Activated naive CD4-positive, alpha-beta T cell treated with anti-CD3 and anti-CD28 coated beads for 36 hours (primary cell): ENCODE results near the gene SMIM22. TPM values are rescaled to one million over a fixed set of nuclear protein-coding genes. Genes with fewer than 3 reads are reported as not detected.

Experiments used
- CTCF ChIA-PET: fragments of 350-600 bp; sonication (Branson Sonifier 250); formaldehyde crosslinking; loops from one replicate; lab custom pipeline; 2021; ENCODE audit warnings: antibody characterized with exemption; lab: Charles Lee
- DNase-seq: peaks from one replicate; pipeline ENCODE4 v3.0.0-alpha.2; 2020
- H3K27ac Mint-ChIP-seq: one replicate; pipeline ENCODE4 v1.8.0; 2021; ENCODE audit warnings: mild to moderate bottlenecking, mixed read lengths
- H3K27me3 Mint-ChIP-seq: one replicate; pipeline ENCODE4 v1.8.0; 2021; ENCODE audit warnings: low read depth, mixed read lengths
- H3K36me3 Mint-ChIP-seq: one replicate; pipeline ENCODE4 v1.8.0; 2021; ENCODE audit warnings: low read depth, mixed read lengths
- H3K4me1 Mint-ChIP-seq: one replicate; pipeline ENCODE4 v1.8.0; 2021; ENCODE audit warnings: low read depth, mixed read lengths
- H3K4me3 Mint-ChIP-seq: one replicate; pipeline ENCODE4 v1.8.0; 2021; ENCODE audit warnings: mild to moderate bottlenecking, moderate library complexity, mixed read lengths
- H3K9me3 Mint-ChIP-seq: one replicate; pipeline ENCODE4 v1.8.0; 2021; ENCODE audit warnings: mixed read lengths
- intact Hi-C: fragments of 100-400 bp; cut with micrococcal nuclease; formaldehyde crosslinking; loops from one replicate; pipeline ENCODE4 v1.15.1; 2023
- total RNA-seq, 2 experiments: library from RNA; stranded (reverse); gene quantifications; one replicate each; pipeline ENCODE4 v1.2.3, GENCODE V29; 2021

Gene SMIM22
- total RNA-seq, 2 experiments from 2014 or later: not detected

DNA sequence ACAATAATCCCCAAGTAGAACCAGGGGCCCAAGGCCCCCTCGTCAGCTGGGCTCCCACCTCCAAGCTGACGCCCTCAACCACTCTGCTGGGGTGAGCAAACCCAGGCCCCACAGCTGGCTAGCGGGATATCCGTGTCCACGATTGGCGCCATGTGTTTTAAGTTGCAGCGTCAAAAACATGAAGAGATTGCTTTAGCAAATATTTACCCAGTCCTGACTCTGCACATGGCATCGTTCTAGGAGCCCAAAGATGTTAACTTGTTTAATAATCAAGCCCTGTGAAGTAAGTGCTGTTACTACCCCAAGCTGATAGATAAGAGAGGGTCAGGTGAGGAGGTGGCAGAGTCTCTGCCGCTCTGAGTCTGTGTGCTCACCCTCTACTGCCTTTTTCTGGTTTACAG is 6.7 kb upstream of the SMIM22 start:
- H3K4me3 Mint-ChIP-seq: no peak overlapping the region
- no peaks in the 10 kb centered on the region for H3K27me3 Mint-ChIP-seq
- H3K4me1 Mint-ChIP-seq: no peaks in the 10 kb centered on the region
- no peak for DNase-seq
- no peaks in the 10 kb centered on the region for H3K9me3 Mint-ChIP-seq
- CTCF ChIA-PET: interaction anchor here (0.6 kb wide), 2 partner anchors 61 to 96 kb away, joined by 3 read pairs; no protein-coding TSS in a partner anchor
- intact Hi-C loops: no loop called here
- no peaks in the 10 kb centered on the region for H3K36me3 Mint-ChIP-seq
- H3K27ac Mint-ChIP-seq: no peak overlapping the region

DNA sequence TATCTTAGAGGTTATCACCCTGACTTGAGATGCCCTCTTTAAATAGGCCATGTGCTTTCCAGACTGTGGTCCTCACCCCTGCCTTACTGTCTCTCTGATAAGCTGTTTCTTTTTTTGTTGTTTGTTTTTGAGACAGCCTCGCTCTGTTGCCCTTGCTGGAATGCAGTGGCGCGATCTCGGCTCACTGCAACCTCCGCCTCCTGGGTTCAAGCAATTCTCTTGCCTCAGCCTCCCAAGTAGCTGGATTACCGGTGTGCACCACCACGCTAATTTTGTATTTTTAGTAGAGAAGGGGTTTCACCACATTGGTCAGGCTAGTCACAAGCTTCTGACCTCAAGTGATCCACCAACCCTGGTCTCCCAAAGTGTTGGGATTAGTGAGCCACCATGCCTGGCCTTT is 6.3 kb upstream of the SMIM22 start:
- Mint-ChIP-seq H3K27ac (no peak overlapping the region), H3K4me1 (no peaks in the 10 kb centered on the region), H3K9me3 (no peaks in the 10 kb centered on the region), H3K4me3 (no peak overlapping the region), H3K27me3 (no peaks in the 10 kb centered on the region), H3K36me3 (no peaks in the 10 kb centered on the region)
- intact Hi-C loops: no loop called here
- CTCF ChIA-PET: interaction anchor here (0.6 kb wide), 2 partner anchors 60 to 96 kb away, joined by 3 read pairs; no protein-coding TSS in a partner anchor
- no peak for DNase-seq

DNA sequence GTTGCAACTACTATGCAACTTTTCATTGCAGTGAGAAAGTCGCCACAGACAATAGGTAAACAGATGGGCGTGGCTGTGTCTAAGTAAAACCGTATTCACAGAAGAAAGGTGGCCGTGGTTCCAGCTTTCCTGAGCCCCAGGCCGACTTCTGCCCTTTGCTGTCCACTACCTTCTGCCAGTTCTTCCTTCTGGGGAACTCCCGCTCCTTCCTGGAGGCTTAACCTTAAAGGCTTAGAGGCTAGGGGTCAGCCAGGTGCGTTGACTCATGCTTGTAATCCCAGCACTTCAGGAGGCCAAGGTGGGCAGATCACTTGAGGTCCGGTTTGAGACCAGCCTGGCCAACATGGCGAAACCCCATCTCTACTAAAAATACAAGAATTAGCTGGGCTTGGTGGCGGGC is 4.9 kb upstream of the SMIM22 start:
- no peaks in the 10 kb centered on the region for H3K27me3 Mint-ChIP-seq
- CTCF ChIA-PET: no interaction called here
- no peak overlapping the region for H3K4me3 Mint-ChIP-seq
- DNase-seq: no peak
- no peaks in the 10 kb centered on the region for H3K4me1 Mint-ChIP-seq
- no peak overlapping the region for H3K27ac Mint-ChIP-seq
- H3K9me3 Mint-ChIP-seq: no peaks in the 10 kb centered on the region
- H3K36me3 Mint-ChIP-seq: no peaks in the 10 kb centered on the region
- intact Hi-C loops: no loop called here

DNA sequence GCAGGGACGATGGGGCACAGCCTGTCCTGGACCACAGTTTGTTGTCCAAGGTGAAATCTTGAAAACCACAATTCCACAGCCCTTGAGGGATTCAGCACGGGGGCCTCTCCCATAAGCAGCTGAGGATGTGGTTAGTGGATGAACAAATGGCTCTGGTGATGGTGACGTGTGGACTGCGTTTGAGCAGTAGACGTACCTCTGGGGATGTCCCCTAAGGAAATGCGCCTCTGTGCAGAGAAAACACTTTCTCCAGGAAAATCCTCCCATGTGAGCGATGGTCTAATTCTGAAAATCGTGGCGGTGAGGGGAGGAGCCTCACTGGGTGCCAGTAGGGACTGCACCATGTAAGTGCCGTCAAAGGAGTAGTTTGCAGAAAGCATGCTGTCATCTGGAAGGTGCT is 4.3 kb upstream of the SMIM22 start:
- Mint-ChIP-seq H3K36me3 (no peaks in the 10 kb centered on the region), H3K27me3 (no peaks in the 10 kb centered on the region), H3K4me3 (no peak overlapping the region), H3K27ac (no peak overlapping the region), H3K4me1 (no peaks in the 10 kb centered on the region), H3K9me3 (no peaks in the 10 kb centered on the region)
- CTCF ChIA-PET: no interaction called here
- DNase-seq: peak; percentile 35
- intact Hi-C loops: no loop called here

DNA sequence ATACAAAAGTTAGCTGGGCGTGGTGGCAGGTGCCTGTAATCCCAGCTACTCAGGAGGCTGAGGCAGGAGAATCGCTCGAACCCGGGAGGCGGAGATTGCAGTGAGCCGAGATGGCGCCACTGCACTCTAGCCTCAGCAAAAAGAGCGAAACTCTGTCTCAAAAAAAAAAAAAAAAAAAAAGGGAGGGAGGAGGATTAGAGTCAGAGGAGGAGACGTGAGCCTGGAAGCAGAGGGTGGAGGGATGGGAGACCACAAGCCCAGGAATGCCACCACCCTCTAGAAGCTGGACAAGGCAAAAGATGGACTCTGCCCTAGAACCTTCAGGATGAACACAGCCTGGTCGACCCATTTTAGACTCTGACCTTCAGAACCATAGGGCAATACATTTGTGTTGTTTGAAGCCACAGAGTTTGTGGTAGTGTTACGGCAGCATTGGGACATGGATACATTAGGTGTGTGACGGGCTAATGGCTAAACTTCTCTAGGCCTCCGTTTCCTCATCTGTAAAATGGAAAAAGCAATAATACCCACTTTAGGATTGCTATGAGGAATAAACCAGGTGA is 2.1 kb upstream of the SMIM22 start:
- no peaks in the 10 kb centered on the region for H3K9me3 Mint-ChIP-seq
- H3K4me3 Mint-ChIP-seq: no peak overlapping the region
- no peak for DNase-seq
- CTCF ChIA-PET: interaction anchor here (0.7 kb wide), 1 partner anchor 154 kb away, joined by 4 read pairs; no protein-coding TSS in a partner anchor
- no peak overlapping the region for H3K27ac Mint-ChIP-seq
- H3K4me1 Mint-ChIP-seq: no peaks in the 10 kb centered on the region
- intact Hi-C loops: no loop called here
- no peaks in the 10 kb centered on the region for H3K36me3 Mint-ChIP-seq
- no peaks in the 10 kb centered on the region for H3K27me3 Mint-ChIP-seq

DNA sequence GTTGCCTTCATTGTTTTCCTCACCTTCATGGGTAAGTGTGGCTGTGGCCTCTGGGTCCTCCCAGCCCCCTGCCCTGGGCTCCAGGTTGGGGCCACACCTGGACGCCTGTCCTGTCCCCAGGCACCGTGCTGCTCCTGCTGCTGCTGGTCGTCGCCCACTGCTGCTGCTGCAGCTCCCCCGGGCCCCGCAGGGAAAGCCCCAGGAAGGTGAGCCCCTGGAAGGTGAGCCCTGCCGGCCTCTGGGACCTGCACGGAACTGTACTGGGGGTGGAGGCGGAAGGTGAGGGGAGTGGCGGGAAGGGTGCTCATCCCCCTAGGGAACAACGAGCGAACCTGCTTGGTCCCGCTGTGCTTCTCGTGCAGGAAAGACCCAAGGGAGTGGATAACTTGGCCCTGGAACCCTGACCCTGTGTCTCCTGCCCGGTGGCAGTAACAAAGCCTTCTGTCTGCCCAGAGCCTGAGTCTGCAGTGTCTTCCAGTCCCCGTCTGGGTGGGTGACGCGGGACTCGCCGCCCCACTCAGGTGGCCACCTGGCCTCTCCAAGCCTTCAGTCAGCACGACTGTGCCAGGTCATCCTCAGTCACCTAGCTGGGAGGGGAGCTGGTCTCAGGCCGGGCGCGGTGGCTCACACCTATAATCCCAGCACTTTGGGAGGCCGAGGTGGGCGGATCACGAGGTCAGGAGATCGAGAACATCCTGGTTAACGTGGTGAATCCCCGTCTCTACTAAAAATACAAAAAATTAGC is 831 bp downstream of the SMIM22 start:
- Mint-ChIP-seq H3K4me3 (no peak overlapping the region), H3K27me3 (no peaks in the 10 kb centered on the region), H3K36me3 (no peaks in the 10 kb centered on the region), H3K9me3 (no peaks in the 10 kb centered on the region), H3K27ac (no peak overlapping the region), H3K4me1 (peaks cover 2% of the 10 kb centered on the region)
- intact Hi-C loops: no loop called here
- CTCF ChIA-PET: no interaction called here
- DNase-seq: no peak

DNA sequence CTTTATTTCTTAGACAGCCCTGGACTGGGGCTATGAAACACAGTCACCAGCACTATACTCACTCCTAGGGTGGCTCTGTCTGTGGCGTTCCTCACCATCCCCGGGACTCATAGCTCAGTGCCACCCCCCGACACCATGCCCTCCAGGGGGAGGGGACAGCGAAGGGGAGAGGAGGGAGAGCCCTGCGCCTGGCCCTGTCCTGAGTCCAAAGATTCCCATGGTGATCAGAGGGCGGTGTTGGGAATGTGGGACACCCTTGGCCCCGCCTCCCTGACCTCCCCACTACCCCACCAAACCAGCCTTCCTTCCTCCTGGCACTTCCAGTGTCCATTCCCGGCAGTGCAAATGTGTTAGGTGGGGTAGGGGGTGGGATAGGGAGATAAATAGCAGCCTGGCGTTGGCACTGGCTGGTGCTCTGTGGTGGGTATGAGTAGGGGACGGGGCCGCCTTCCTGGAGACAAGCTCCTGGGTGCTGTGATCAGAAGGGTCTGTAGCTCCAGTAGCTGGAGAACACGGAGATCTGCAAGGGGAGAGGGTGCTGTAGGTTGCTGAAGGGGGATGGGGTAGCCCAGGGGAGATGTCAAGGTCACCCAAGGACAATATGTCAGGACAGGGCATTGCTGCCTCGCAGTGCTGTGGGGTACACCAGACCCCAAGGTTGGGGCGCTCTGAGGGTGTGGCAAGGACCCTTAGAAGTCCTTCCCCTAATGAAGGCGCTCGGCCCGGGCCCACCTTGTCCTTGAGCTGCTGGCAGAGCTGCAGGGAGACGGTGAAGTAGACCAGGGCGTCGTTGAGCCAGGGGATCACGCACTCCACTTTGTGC is 2.0 kb downstream of the SMIM22 start:
- CTCF ChIA-PET: no interaction called here
- no peaks in the 10 kb centered on the region for H3K9me3 Mint-ChIP-seq
- H3K4me1 Mint-ChIP-seq: peaks cover 5% of the 10 kb centered on the region
- H3K4me3 Mint-ChIP-seq: no peak overlapping the region
- no peak overlapping the region for H3K27ac Mint-ChIP-seq
- no peaks in the 10 kb centered on the region for H3K36me3 Mint-ChIP-seq
- H3K27me3 Mint-ChIP-seq: no peaks in the 10 kb centered on the region
- DNase-seq: no peak
- intact Hi-C loops: no loop called here

DNA sequence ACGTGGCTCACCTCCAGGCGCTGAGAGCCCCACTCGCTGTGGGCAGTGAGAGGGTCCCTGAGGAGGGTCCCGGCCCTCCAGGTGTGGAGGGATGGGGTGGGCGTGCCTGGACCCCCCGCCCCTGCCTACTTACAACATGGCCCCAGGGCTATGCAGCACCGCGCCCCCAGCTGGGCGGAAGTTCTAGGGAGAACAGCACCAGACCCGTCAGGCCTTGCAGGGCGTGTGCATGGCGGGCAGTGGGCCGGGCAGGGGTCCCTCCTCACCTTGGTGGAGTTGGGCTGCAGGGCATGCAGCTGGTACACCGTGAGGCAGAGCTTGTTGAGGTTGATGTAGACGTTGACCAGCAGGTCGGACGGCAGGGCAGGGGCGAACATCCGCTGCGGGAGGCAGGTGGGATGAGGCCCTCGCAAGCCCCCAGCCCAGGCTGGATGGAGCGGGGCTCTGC is 2.7 kb downstream of the SMIM22 start:
- Mint-ChIP-seq H3K27me3 (no peaks in the 10 kb centered on the region), H3K4me1 (peaks cover 5% of the 10 kb centered on the region), H3K27ac (no peak overlapping the region), H3K36me3 (no peaks in the 10 kb centered on the region), H3K4me3 (no peak overlapping the region), H3K9me3 (no peaks in the 10 kb centered on the region)
- intact Hi-C loops: no loop called here
- CTCF ChIA-PET: no interaction called here
- no peak for DNase-seq

DNA sequence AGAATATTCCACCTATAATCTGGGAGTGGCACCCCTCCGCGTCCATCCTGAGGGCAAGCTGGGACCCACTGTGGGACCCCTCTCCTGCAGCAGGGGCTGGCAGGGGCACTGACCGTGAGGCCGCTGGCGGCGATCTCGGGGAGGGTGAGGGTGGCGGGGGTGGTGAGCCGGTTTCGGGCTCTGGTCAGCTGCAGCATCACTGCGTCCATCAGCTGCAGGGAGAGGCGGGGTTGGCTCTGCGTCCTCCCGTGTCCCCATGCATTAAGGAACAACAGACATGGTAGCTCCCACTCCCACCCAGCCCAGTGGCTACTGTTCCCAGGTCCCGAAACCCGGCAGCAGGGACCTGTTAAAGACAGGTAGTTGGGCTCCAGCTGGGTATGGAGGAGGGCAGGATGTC is 3.3 kb downstream of the SMIM22 start:
- no peak for DNase-seq
- intact Hi-C loops: no loop called here
- CTCF ChIA-PET: interaction anchor here (0.7 kb wide), 1 partner anchor 21 kb away, joined by 3 read pairs; no protein-coding TSS in a partner anchor
- no peak overlapping the region for H3K4me3 Mint-ChIP-seq
- no peaks in the 10 kb centered on the region for H3K27me3 Mint-ChIP-seq
- no peak overlapping the region for H3K27ac Mint-ChIP-seq
- H3K4me1 Mint-ChIP-seq: peaks cover 9% of the 10 kb centered on the region
- H3K9me3 Mint-ChIP-seq: no peaks in the 10 kb centered on the region
- no peaks in the 10 kb centered on the region for H3K36me3 Mint-ChIP-seq

DNA sequence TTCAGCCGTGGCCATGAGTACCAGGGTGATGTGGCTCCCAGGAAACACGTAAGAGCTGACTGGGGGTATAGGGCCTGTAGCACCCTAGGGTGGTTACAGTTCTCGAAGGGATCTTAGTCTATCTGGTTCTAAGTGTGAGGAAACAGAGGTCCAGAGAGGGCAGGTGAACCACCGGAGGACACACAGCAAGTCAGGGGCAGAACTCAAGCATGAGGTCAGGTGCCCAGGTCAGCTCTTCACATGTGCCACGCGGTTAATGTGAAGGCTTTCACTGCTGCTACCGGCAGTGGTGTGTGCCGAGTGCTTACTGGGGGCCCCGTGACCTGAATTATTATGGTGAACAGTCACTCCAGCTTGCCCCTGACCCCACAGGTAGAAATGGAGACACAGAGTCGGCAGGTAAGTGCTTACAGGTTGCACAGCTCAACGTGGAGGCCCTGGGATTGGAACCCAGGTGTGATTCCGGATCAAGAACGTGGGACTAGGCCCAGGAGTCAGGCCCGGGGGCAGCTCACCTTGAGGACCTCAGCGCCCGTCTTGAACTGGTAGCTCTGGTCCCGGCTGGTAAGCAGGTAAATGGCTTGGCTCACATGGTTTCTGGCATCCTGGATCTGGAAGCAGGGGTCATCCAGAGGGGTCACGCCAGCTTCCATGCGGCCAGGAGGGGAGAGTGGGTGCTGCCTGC is 4.1 kb downstream of the SMIM22 start:
- H3K9me3 Mint-ChIP-seq: no peaks in the 10 kb centered on the region
- no peak for DNase-seq
- no peak overlapping the region for H3K4me3 Mint-ChIP-seq
- no peaks in the 10 kb centered on the region for H3K36me3 Mint-ChIP-seq
- CTCF ChIA-PET: no interaction called here
- H3K27me3 Mint-ChIP-seq: no peaks in the 10 kb centered on the region
- intact Hi-C loops: no loop called here
- no peak overlapping the region for H3K27ac Mint-ChIP-seq
- H3K4me1 Mint-ChIP-seq: peaks cover 9% of the 10 kb centered on the region

DNA sequence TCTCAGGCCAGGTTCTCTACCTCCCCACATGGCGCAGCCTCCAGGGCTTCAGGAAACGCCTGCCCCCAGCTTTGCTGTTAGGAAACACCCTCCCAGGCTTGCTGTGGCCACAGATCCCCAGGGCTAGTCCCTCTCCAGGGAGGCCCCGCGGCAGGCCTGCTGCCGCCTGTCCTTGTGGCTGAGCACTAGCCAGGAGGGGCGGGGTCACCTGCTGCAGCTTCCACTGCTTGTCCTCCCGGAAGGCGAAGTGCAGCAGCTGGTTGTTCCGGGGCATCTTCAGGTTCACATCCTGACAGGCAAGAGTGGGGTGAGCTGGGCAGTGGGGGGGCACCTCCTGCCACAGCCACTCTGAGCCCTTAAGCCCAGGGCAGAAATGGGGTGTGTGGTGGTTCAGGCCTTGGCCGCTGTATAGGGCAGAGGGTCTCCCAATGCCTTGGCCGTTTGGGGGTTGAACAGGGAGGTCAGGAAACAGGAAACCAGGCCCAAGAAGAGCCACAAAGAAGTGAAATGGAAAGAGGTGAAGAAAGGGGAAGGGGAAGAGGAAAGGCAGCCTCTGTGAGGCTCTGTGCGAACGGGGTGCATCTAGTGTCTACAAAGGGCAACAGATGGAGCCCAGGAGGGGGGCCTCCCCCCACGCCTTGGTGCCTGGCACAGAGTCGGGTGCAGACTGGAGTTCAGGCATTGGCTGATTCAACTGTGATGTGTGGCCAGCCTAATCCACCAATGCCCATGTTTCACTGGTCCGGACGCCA is 5.3 kb downstream of the SMIM22 start:
- Mint-ChIP-seq H3K27ac (no peak overlapping the region), H3K4me3 (peak overlapping the region; percentile 33), H3K27me3 (no peaks in the 10 kb centered on the region), H3K9me3 (no peaks in the 10 kb centered on the region), H3K4me1 (peaks cover 9% of the 10 kb centered on the region), H3K36me3 (peaks cover 4% of the 10 kb centered on the region)
- intact Hi-C loops: no loop called here
- DNase-seq: no peak
- CTCF ChIA-PET: no interaction called here
